ENCODE measurements around the gene MCCC1. TPM values are rescaled to one million over a fixed set of nuclear protein-coding genes. Genes with fewer than 3 reads are reported as not detected.

Gene MCCC1
- total and polyA plus RNA-seq, 2 of the 4 experiments (the other 2 are of a cell fraction), result 14.2 to 17.9 TPM

DNA sequence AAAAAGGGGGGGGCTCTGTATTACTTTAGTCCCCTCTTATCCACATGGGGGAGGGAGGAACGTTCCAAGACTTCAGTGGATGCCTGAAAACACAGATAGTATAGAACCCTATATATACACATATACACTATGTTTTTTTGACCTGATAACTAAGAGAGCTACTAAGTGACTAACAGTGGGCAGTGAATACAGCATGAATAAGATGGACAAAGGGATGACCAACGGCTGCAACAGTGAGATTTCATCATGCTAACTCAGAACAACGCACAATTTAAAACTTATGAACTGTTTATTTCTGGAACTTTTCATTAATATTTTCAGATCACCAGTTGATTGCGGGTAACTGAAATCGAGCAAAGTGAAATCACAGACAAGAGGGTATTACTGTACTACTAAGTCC, 126.2 kb downstream of the MCCC1 start:
- Histone ChIP-seq H3K4me1 (ENCODE audit: control insufficient read depth, insufficient read depth, low read length) (peaks cover 11% of the 10 kb centered on the region), H2AFZ (replicated peaks; ENCODE audit: low read length, poor library complexity) (no peak overlapping the region), H2BK5ac (ENCODE audit: low read depth, low read length, poor library complexity, severe bottlenecking) (no peak overlapping the region), H4K8ac (ENCODE audit: low read depth in 2 of 2, low read length in 2 of 2) (no peak overlapping the region), H3K14ac (replicated peaks; ENCODE audit: low read depth, low read length) (no peak overlapping the region), H3K18ac (ENCODE audit: low read depth, low read length) (no peak overlapping the region), H2BK15ac (ENCODE audit: low read depth, low read length) (no peak overlapping the region), H3K9me3 (ENCODE audit: control insufficient read depth, insufficient read depth, low read length) (no peaks in the 10 kb centered on the region), H3K9ac (ENCODE audit: low read depth, low read length) (no peak overlapping the region), H4K5ac (ENCODE audit: low read depth, low read length) (no peak overlapping the region), H2AK5ac (ENCODE audit: low read depth, low read length) (no peak overlapping the region), H3K4me3 (ENCODE audit: insufficient read depth, low read depth, low read length) (no peak overlapping the region), H2BK120ac (ENCODE audit: low read depth, low read length) (no peak overlapping the region), H3K4ac (ENCODE audit: low read depth, low read length) (no peak overlapping the region), H4K20me1 (ENCODE audit: insufficient read depth, low read length) (peaks cover 10% of the 10 kb centered on the region), H3K56ac (ENCODE audit: extremely low read depth, insufficient read depth, low read length) (no peak overlapping the region), H3K27ac (ENCODE audit: insufficient read depth, low read length) (no peak overlapping the region), H3K27me3 (ENCODE audit: control insufficient read depth, insufficient read depth, low read length) (no peaks in the 10 kb centered on the region), H3K79me1 (ENCODE audit: low read depth in 1 of 2, low read length in 2 of 2) (peaks cover 15 to 44% of the 10 kb centered on the region in 2 experiments), H2BK20ac (ENCODE audit: low read depth, low read length) (no peak overlapping the region), H4K91ac (ENCODE audit: insufficient read depth, low read depth, low read length) (no peak overlapping the region), H3K4me2 (ENCODE audit: low read depth, low read length) (no peak overlapping the region), H3K36me3 (ENCODE audit: control insufficient read depth, insufficient read depth, low read length) (no peaks in the 10 kb centered on the region), H3K9me1 (ENCODE audit: insufficient read depth, low read length) (peaks cover 10% of the 10 kb centered on the region), H3K23ac (ENCODE audit: low read depth, low read length) (no peak overlapping the region), H2AK9ac (replicated peaks; ENCODE audit: low read depth, low read length, poor library complexity) (no peak overlapping the region)
- in situ Hi-C loops (cut with MboI; ENCODE audit: low sequenced_read_pairs) (no loop called here), dilution Hi-C loops (cut with HindIII; ENCODE audit: low sequenced_read_pairs, unreplicated experiment) (no loop called here), intact Hi-C loops (cut with micrococcal nuclease) (no loop called here)
- no CpG with 5 or more reads among the region's 5 CpGs for WGBS, 2 experiments (ENCODE audit: extremely low coverage in 2 of 2, insufficient read length in 1 of 2)
- CTCF ChIA-PET, result no interaction called here
- ATAC-seq (ENCODE audit: low read depth) (no peak), DNase-seq (peak; percentile 47)
- TF ChIP-seq, protein P1, sequence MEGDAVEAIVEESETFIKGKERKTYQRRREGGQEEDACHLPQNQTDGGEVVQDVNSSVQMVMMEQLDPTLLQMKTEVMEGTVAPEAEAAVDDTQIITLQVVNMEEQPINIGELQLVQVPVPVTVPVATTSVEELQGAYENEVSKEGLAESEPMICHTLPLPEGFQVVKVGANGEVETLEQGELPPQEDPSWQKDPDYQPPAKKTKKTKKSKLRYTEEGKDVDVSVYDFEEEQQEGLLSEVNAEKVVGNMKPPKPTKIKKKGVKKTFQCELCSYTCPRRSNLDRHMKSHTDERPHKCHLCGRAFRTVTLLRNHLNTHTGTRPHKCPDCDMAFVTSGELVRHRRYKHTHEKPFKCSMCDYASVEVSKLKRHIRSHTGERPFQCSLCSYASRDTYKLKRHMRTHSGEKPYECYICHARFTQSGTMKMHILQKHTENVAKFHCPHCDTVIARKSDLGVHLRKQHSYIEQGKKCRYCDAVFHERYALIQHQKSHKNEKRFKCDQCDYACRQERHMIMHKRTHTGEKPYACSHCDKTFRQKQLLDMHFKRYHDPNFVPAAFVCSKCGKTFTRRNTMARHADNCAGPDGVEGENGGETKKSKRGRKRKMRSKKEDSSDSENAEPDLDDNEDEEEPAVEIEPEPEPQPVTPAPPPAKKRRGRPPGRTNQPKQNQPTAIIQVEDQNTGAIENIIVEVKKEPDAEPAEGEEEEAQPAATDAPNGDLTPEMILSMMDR (conservative IDR thresholded peaks at IDR 0.05; ENCODE audit: low read depth, low read length), result no peak
- peak; percentile 19; the same call in 1 of the 2 replicates for TF ChIP-seq CEBPB (IDR thresholded peaks at IDR 0.05; ENCODE audit: low read depth, low read length)
- BruUV-seq (replicated peaks), result no TSS peak
- POLR2A ChIA-PET (ENCODE audit: unreplicated experiment), result no interaction called here
